B cell (primary cell): ENCODE data around the gene CASS4. TPM values are rescaled to one million over a fixed set of nuclear protein-coding genes. Genes with fewer than 3 reads are reported as not detected.

Experiments
- ATAC-seq: fragments of 200-7000 bp; cut with Tn5 transposase; one replicate; pipeline ENCODE4 v1.10.0; 2021; ENCODE audit warnings: low read depth, mild to moderate bottlenecking, moderate number of reproducible peaks, moderate library complexity
- CTCF ChIA-PET: fragments of 350-600 bp; sonication (Branson Sonifier 250); formaldehyde crosslinking; loops from one replicate; lab custom pipeline; 2021; ENCODE audit warnings: antibody characterized with exemption, inconsistent platforms; lab: Charles Lee
- POLR2A ChIA-PET: fragments of 350-600 bp; sonication (Branson Sonifier 250); formaldehyde crosslinking; loops from one replicate; lab custom pipeline; 2021; ENCODE audit warnings: antibody characterized with exemption; lab: Charles Lee
- DNase-seq: peaks from one replicate; pipeline ENCODE4 v3.0.0; 2013
- H2AFZ ChIP-seq: 2 replicates; pipeline ENCODE4 v1.6.1; 2012; ENCODE audit warnings: mild to moderate bottlenecking, low read depth, low read length; ENCODE audit not compliant: insufficient read depth, poor library complexity, severe bottlenecking
- H3K27ac ChIP-seq, 2 donors: 1 replicate in 1 of 2; 2 replicates in 1 of 2; pipeline ENCODE4 v1.5.1; 2012 to 2013; ENCODE audit warnings: low read length in 2 of 2, mild to moderate bottlenecking in 2 of 2, moderate library complexity in 1 of 2
- H3K27me3 ChIP-seq, 4 experiments: fragments of 200-600 bp in 1 of 4; sonication (generic) in 1 of 4; replicated peaks in 1 of 4; 1 replicate in 2 of 4; 2 replicates in 2 of 4; pipeline versions ENCODE4 v1.6.1 to v1.7.0; 2013 to 2016; ENCODE audit warnings: low read length in 3 of 4, mild to moderate bottlenecking in 2 of 4, mixed read lengths in 1 of 4, moderate library complexity in 1 of 4; ENCODE audit not compliant: insufficient read depth in 4 of 4, control insufficient read depth in 3 of 4; ENCODE audit errors: control extremely low read depth in 1 of 4
- H3K36me3 ChIP-seq, 2 experiments: replicated peaks in 1 of 2; 1 replicate in 1 of 2; 2 replicates in 1 of 2; pipeline versions ENCODE4 v1.6.1 to v1.7.1; 2013; ENCODE audit warnings: low read length in 1 of 2; ENCODE audit not compliant: insufficient read depth in 2 of 2, control insufficient read depth in 1 of 2; ENCODE audit errors: control extremely low read depth in 1 of 2, extremely low read depth in 1 of 2
- H3K4me1 ChIP-seq, 2 donors: fragments of 200-600 bp in 1 of 2; sonication (generic) in 1 of 2; 1 replicate in 1 of 2; 2 replicates in 1 of 2; pipeline versions ENCODE4 v1.5.1 to v1.6.1; 2013 to 2017; ENCODE audit warnings: low read length in 2 of 2; ENCODE audit not compliant: control insufficient read depth in 2 of 2, insufficient read depth in 2 of 2
- H3K4me2 ChIP-seq: replicated peaks from 2 replicates; pipeline ENCODE3; 2012; ENCODE audit warnings: mild to moderate bottlenecking, low read depth, low read length; ENCODE audit not compliant: poor library complexity, severe bottlenecking
- H3K4me3 ChIP-seq, 5 experiments: fragments of 200-600 bp in 1 of 5; sonication (generic) in 1 of 5; 1 replicate in 3 of 5; 2 replicates in 2 of 5; pipeline versions ENCODE4 v1.5.1 to v1.7.0; 2011 to 2016; ENCODE audit warnings: low read length in 4 of 5, mild to moderate bottlenecking in 4 of 5, low read depth in 2 of 5, control low read depth in 1 of 5, moderate library complexity in 1 of 5; ENCODE audit not compliant: insufficient read depth in 1 of 5; ENCODE audit errors: control extremely low read depth in 1 of 5, extremely low read depth in 1 of 5
- H3K79me2 ChIP-seq: fragments of 200-600 bp; sonication (generic); one replicate; pipeline ENCODE4 v1.6.0; 2016; ENCODE audit warnings: low read length; ENCODE audit not compliant: control insufficient read depth, insufficient read depth
- H3K9ac ChIP-seq: fragments of 200-600 bp; sonication (generic); 2 replicates; pipeline ENCODE4 v1.6.1; 2017; ENCODE audit warnings: mild to moderate bottlenecking, low read length, moderate library complexity
- H3K9me3 ChIP-seq, 3 donors: one replicate each; pipeline versions ENCODE4 v1.6.1 to v1.7.1; 2013; ENCODE audit warnings: low read length in 2 of 3; ENCODE audit not compliant: control insufficient read depth in 2 of 3, insufficient read depth in 1 of 3; ENCODE audit errors: control extremely low read depth in 1 of 3
- H4K20me1 ChIP-seq: 2 replicates; pipeline ENCODE4 v1.6.0; 2012; ENCODE audit warnings: mild to moderate bottlenecking, low read length; ENCODE audit not compliant: insufficient read depth, control insufficient read depth, poor library complexity, severe bottlenecking
- H3K27ac Mint-ChIP-seq: one replicate; pipeline ENCODE4 v1.8.0; 2021; ENCODE audit warnings: mixed read lengths
- H3K27me3 Mint-ChIP-seq: one replicate; pipeline ENCODE4 v1.8.0; 2021; ENCODE audit warnings: mixed read lengths
- H3K4me1 Mint-ChIP-seq: one replicate; pipeline ENCODE4 v1.8.0; 2021; ENCODE audit warnings: mixed read lengths
- H3K4me3 Mint-ChIP-seq: one replicate; pipeline ENCODE4 v1.8.0; 2021; ENCODE audit warnings: mixed read lengths
- H3K9me3 Mint-ChIP-seq: one replicate; pipeline ENCODE4 v1.8.0; 2022; ENCODE audit warnings: mixed read lengths; ENCODE audit not compliant: insufficient read depth
- CTCF ChIP-seq: fragments of 200-600 bp; IDR thresholded peaks from one replicate; pipeline ENCODE4 v1.8.0; 2022; ENCODE audit warnings: antibody characterized with exemption, mild to moderate bottlenecking
- EZH2 ChIP-seq: IDR thresholded peaks from 2 replicates; pipeline ENCODE4 v1.6.1; 2012; ENCODE audit warnings: borderline replicate concordance, low read depth, mild to moderate bottlenecking, moderate library complexity, low read length; ENCODE audit not compliant: insufficient read depth, poor library complexity, severe bottlenecking
- WGBS: methylation state at CpG from one replicate; pipeline ENCODE4 v1.1.5; 2013; ENCODE audit warnings: missing lambda C conversion rate; ENCODE audit not compliant: insufficient coverage; 5-methylcytosine and 5-hydroxymethylcytosine counted together
- intact Hi-C: fragments of 100-400 bp; cut with micrococcal nuclease; formaldehyde crosslinking; loops from one replicate; pipeline ENCODE4 v1.10.0; 2022
- polyA plus RNA-seq: library from polyadenylated mRNA; depleted of rRNA; stranded (reverse); fragments of >200 nt; gene quantifications from 2 replicates; pipeline ENCODE4 v1.2.3, GENCODE V29; 2012
- total RNA-seq, 2 donors: library from RNA; stranded (reverse); fragments of 120-200 nt in 1 of 2; gene quantifications; 1 replicate in 1 of 2; 2 replicates in 1 of 2; pipeline versions ENCODE4 v1.2.3 to v1.2.4, GENCODE V29; 2013 to 2022

CASS4 gene
- total and polyA plus RNA-seq, 2 donors (not counting 1 experiment from before 2014, with no cell fraction given): 0.42 to 0.45 TPM

- ATAC-seq: peak; percentile 1
- Histone ChIP-seq H3K27me3 (no peaks in the 10 kb centered on the region), H3K9me3 (no peaks in the 10 kb centered on the region), H3K4me1 (peaks cover 37 to 50% of the 10 kb centered on the region in 2 donors), H4K20me1 (no peaks in the 10 kb centered on the region), H3K4me3 (peak overlapping the region; percentile 44 to 98 (median 91)), H3K27ac (peak overlapping the region; percentile 72 to 94), H3K36me3 (peaks cover 0 to 4% of the 10 kb centered on the region in 2 experiments), H3K4me2 (peak overlapping the region; percentile 87), H3K79me2 (peaks cover 41% of the 10 kb centered on the region), H3K9ac (peak overlapping the region; percentile 82), H2AFZ (peak overlapping the region; percentile 80)
- Mint-ChIP-seq H3K9me3 (no peaks in the 10 kb centered on the region), H3K4me3 (peak overlapping the region; percentile 100), H3K27me3 (no peaks in the 10 kb centered on the region), H3K4me1 (peaks cover 50% of the 10 kb centered on the region), H3K27ac (peak overlapping the region; percentile 98)
- POLR2A ChIA-PET: interaction anchor here (1.4 kb wide), 1 partner anchor 76 kb away, joined by 5 read pairs; the partner anchor contains the start of genes AURKA and CSTF1
- CTCF ChIA-PET: interaction anchor here (1.0 kb wide), 1 partner anchor 78 kb away, joined by 3 read pairs; no protein-coding TSS in a partner anchor
- intact Hi-C loops: loop anchor here (1.0 kb wide), 3 partner anchors 68 to 110 kb away; partner anchors contain the start of genes AURKA, CSTF1 and FAM210B
- TF ChIP-seq EZH2 (no peak), CTCF (no peak)
- 4% methylated on average over 4 of the region's 7 CpGs for WGBS
- no peak for DNase-seq
Observed at GRCh38 chr20:56467968-56468315, 55.9 kb downstream of the CASS4 start.
